ENCODE results near the gene CALML3. TPM values are rescaled to one million over a fixed set of nuclear protein-coding genes. Genes with fewer than 3 reads are reported as not detected.

CALML3 gene
- total and polyA plus RNA-seq, 11 donors: 0.03 TPM; not detected in 10

DNA sequence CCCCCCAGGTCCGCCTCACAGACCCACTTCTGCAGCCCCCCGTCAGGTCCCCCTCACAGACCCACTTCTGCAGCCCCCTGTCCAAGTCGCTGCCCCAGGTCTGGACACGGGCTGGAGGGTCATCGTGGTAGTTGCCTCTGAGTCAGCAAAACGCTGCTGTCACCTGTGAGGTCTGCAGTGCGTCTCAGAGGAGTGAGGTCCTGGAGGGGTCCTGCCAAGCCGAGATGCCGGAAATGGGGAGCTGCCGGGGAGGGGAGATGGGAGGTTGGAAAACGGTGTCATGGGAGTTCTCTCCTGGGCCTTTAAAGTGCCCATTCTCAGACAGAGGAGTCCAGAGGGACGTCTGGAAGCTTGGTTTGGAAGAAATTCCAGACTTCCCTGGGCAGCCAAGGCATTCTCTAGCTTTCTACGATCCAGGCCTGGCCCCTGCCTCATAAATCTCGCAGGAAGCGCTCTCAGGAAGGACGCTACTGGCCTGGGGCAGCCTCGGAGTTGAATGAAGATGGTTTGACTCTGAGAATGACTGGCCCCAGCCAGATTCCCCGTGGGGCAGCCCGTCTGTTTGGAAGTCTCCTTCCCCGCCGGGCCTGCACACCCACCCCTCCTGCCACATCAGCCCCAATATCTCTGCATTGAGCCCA lies 38.7 kb downstream of the CALML3 start:
- DNase-seq: peak in 1 of 5 donors; percentile 40
- no peaks in the 10 kb centered on the region for H3K36me3 ChIP-seq
- 56 to 74% (median 66%) methylated on average over 18 to 21 of the region's 21 CpGs for WGBS, 4 donors
- H3K4me3 ChIP-seq: no peak overlapping the region
- H3K27me3 ChIP-seq: no peaks in the 10 kb centered on the region
- peaks cover 0 to 13% (median 0%) of the 10 kb centered on the region in 12 donors for H3K4me1 ChIP-seq
- ATAC-seq: no peak
- intact Hi-C loops (cut with DNase I): no loop called here
- H3K27ac ChIP-seq: peak overlapping the region in 1 of 12 donors; percentile 71
- TF ChIP-seq CTCF (IDR thresholded peaks at IDR 0.05) (no peak), POLR2A (IDR thresholded peaks at IDR 0.05) (no peak)
- no peaks in the 10 kb centered on the region for H3K9me3 ChIP-seq

DNA sequence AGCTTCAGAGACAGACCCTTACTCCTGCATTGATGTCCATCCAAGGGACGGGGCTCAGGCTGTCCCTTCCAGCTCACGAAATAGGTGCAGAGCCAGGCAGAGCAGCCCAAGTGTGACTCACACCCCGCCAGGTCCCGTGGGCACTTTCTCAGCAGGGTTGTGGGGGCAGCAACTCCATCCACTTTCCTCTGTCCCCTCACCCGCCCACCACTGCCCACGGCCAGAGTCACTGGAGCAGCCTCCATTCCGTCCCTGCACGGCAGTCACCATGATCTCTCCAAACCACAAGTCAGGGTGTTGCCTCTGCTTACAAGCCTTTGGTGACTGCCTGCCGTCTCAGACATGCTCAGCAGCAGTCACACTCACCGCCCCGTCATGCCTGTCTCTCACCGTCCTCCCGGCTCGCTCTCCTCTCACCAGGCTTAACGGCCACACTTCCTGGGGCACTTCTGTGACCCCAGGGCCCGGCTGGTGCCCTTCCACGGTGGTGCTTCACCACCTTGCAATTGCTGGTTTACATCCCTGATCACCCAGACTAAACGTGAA lies 39.3 kb downstream of the CALML3 start:
- Histone ChIP-seq H3K36me3 (no peaks in the 10 kb centered on the region), H3K9me3 (no peaks in the 10 kb centered on the region), H3K4me3 (no peak overlapping the region), H3K27ac (peak overlapping the region in 1 of 12 donors; percentile 71), H3K4me1 (peaks cover 0 to 13% (median 0%) of the 10 kb centered on the region in 12 donors), H3K27me3 (no peaks in the 10 kb centered on the region)
- peak in 1 of 4 donors; percentile 9 for ATAC-seq
- DNase-seq: peak in 1 of 5 donors; percentile 52
- intact Hi-C loops (cut with DNase I): no loop called here
- 71 to 77% (median 74%) methylated on average over 18 of the region's 18 CpGs for WGBS, 4 donors
- TF ChIP-seq POLR2A (IDR thresholded peaks at IDR 0.05) (no peak), CTCF (IDR thresholded peaks at IDR 0.05) (no peak)

DNA sequence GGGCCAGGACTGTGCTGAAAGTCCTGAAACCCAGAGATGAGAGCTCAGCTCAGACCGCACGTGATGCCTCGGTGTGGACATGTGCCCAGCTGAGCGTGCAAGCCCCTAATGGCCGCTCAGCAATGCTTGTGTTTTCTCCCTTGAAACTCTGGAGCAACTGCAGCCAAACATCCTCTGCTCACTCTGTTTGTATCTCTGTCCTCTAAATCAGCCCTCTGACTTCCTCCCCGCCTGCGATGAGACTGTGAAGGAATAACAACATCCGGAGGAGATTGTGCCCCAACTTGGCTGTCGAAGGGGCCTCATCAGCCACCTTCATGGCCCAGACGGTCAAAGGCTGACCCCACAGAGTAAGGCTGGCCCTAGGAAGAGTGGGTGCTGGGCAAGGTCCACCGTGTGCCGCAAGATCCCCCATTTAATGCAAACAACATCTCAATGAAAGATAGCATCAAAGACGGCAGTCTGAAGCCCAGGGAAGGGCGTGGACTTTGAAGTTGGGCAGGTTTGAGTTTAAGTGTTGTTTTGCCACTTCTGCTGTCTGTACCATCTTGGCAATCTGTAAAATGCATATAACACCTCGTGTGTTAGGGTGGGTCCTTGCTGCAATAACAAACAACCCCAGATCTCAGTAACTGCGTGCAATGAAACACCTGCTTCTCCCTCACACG lies 39.9 kb downstream of the CALML3 start:
- 65 to 73% (median 67%) methylated on average over 17 of the region's 17 CpGs for WGBS, 4 donors
- peak in 1 of 5 donors; percentile 37 for DNase-seq
- Histone ChIP-seq H3K4me3 (no peak overlapping the region), H3K9me3 (no peaks in the 10 kb centered on the region), H3K36me3 (no peaks in the 10 kb centered on the region), H3K27ac (no peak overlapping the region), H3K27me3 (no peaks in the 10 kb centered on the region), H3K4me1 (peaks cover 0 to 13% (median 0%) of the 10 kb centered on the region in 12 donors)
- no peak for ATAC-seq
- intact Hi-C loops (cut with DNase I): no loop called here
- TF ChIP-seq CTCF (IDR thresholded peaks at IDR 0.05) (no peak), POLR2A (IDR thresholded peaks at IDR 0.05) (no peak)

- no peaks in the 10 kb centered on the region for H3K27me3 ChIP-seq
- ATAC-seq (no peak), DNase-seq (peak in 1 of 5 donors; percentile 9)
- intact Hi-C loops (cut with DNase I): no loop called here
- H3K4me3 ChIP-seq: no peak overlapping the region
- H3K36me3 ChIP-seq: no peaks in the 10 kb centered on the region
- TF ChIP-seq CTCF (IDR thresholded peaks at IDR 0.05) (no peak), POLR2A (IDR thresholded peaks at IDR 0.05) (no peak)
- WGBS, 4 donors: 97 to 98% (median 98%) methylated on average over 6 to 8 of the region's 8 CpGs
- no peak overlapping the region for H3K27ac ChIP-seq
- H3K4me1 ChIP-seq: peaks cover 0 to 13% (median 0%) of the 10 kb centered on the region in 12 donors
- no peaks in the 10 kb centered on the region for H3K9me3 ChIP-seq
These were observed 40.4 kb downstream of the CALML3 start for GRCh38 chr10:5565205-5565545.
